Fibroblast of skin of back (primary cell): ENCODE data around the gene MANF.

Experiments
- DNase-seq: peaks from one replicate; pipeline ENCODE4 v3.0.0-alpha.2; 2013

The MANF gene

GRCh38 chr3:51390246-51391074 lies 5.4 kb downstream of the MANF start:
- no peak for DNase-seq

GRCh38 chr3:51391075-51391565 lies 6.0 kb downstream of the MANF start, which contains the start of gene RBM15B:
RBM15B (plus strand) TSS chr3:51391285; CDS start chr3:51391400, 115 bp downstream.
- peak; percentile 96 for DNase-seq

DNA sequence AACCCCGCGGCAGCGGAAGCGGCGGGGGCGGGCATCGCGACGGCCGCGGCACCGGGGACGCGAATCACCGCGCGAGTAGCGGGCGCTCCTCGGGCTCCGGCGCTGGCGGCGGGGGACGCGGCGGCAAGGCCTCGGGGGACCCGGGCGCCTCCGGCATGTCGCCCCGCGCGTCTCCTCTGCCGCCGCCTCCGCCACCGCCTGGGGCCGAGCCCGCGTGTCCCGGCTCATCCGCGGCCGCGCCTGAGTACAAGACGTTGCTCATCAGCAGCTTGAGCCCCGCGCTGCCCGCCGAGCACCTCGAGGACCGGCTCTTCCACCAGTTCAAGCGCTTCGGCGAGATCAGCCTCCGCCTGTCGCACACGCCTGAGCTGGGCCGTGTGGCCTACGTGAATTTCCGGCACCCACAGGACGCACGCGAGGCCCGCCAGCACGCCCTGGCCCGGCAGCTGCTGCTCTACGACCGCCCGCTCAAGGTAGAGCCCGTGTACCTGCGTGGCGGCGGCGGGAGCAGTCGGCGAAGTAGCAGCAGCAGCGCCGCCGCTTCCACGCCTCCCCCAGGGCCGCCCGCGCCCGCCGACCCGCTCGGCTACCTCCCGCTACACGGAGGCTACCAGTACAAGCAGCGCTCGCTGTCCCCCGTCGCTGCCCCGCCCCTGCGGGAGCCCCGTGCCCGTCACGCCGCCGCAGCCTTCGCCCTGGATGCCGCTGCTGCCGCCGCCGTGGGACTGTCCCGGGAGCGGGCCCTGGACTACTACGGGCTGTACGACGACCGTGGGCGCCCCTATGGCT lies 6.7 kb downstream of the MANF start:
- DNase-seq: peak; percentile 42

GRCh38 chr3:51392355-51393133 lies 7.5 kb downstream of the MANF start:
- DNase-seq: no peak

- no peak for DNase-seq
Observed at GRCh38 chr3:51393134-51393495, 8.0 kb downstream of the MANF start.

GRCh38 chr3:51393564-51393963 lies 8.5 kb downstream of the MANF start:
- DNase-seq: no peak

GRCh38 chr3:51394541-51394940 lies 9.4 kb downstream of the MANF start:
- no peak for DNase-seq

GRCh38 chr3:51395493-51396213 lies 10.6 kb downstream of the MANF start:
- no peak for DNase-seq

- no peak for DNase-seq
Observed at GRCh38 chr3:51396401-51396800, 11.3 kb downstream of the MANF start.

DNA sequence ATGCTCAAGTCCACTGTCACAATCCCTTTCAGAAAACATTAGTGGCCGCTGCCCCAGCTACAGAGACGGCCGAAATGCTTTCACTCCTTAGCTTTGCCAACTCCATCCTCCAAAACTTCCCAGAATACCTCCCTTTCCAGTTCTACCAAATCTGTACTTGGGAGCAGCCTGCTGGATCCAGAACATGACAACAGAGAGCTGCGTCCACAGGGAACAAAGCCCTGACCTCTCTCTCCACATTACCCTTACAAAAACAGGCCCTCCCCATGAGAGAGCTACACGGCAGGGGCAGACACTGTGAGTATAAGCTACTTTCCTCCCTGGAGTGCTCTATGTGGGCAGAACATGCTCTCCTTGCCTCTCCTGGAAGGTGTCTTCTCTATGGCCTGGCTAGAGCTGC lies 12.3 kb downstream of the MANF start:
- DNase-seq: no peak

- DNase-seq: no peak
Observed at GRCh38 chr3:51398595-51399310, 13.7 kb downstream of the MANF start.

DNA sequence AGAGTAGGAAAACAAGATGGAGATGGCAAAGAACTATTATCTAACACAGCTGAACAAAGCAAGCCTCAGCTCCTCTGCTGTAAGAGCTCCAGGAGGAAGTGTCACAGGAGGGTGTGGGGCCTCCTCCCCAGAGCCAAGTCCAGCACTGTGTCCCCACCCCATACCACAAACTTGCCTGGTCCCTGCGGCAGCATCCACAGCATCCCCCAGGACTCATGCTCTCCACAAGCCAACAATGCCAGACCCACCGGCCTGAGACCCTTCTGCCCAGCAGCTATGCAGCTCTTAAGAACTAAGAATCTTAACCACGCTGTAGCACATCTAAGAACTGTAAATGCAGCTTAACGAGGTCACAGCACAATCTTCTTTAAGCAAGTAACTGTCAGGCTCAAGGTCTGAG lies 15.1 kb downstream of the MANF start:
- DNase-seq: no peak

GRCh38 chr3:51401735-51402134 lies 16.6 kb downstream of the MANF start:
- DNase-seq: no peak

DNA sequence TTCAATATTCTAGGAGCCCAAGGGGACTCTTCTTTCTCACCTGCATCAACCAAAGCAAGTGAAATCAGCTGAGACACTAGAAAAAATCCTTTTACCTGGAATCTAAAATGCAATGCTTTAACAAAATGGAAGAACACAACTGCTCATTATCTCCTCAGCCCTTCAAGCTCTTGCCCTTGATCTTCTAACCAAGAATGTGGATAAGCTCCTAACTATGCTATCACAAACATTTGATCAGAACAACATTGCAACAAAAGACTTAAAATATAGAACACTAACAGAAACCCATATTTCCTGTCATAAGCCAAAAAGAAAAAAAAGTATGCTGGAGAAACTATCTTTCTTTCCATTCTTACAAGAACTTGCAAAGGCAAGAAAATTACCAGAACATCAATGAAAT lies 18.6 kb downstream of the MANF start:
- DNase-seq: no peak

- DNase-seq: no peak
Observed at GRCh38 chr3:51408021-51408420, 22.9 kb downstream of the MANF start.

GRCh38 chr3:51408813-51409212 lies 23.7 kb downstream of the MANF start:
- DNase-seq: no peak

DNA sequence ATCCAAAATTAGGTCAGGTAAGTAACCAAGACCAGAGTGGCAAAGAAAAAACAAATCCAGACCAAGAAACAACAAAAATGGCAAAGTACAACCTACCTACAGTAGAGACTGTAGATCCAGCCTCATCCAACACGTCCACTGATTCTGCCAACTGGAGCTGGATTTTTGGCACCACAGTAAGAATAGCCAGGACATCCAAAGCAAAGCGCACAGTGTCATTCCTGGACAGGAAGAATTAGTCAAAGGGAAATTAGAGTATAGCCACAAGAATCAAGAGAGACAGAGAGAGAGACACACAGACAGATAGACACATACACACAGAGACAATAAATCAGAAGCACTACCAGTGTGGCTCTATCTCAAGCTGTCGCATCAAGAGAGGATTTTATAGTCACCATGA lies 37.1 kb downstream of the MANF start:
- no peak for DNase-seq

GRCh38 chr3:51426921-51427320 lies 41.8 kb downstream of the MANF start:
- DNase-seq: no peak

GRCh38 chr3:51429138-51429537 lies 44.0 kb downstream of the MANF start:
- DNase-seq: no peak

- no peak for DNase-seq
Observed at GRCh38 chr3:51434110-51434509, 49.0 kb downstream of the MANF start.

DNA sequence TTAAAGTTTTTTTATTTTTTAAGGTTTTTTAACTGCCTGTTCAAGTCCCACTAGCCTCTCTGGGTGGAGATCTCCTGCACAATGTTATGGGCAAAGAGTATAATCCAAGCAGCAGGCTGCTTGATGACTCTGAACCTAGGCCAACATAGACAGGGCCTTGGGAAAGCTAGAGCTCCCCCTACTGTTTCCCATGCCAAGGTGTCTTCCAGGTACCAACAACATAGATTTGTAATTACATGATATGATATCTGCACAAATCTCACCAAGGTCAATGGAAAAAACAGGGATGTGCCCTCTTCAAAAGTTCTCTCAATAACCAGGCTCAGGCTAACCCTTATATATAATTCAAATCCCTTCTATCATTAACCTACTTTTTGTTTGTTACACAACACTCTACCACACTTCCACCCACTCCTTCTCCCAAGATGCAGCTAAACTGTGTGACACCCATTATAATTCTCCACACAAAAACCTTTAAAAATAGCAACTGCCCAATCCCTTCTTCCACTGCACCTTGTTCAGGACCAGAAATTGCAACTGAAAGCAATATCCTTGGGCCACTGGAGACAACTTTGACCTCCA lies 49.7 kb downstream of the MANF start:
- DNase-seq: peak; percentile 40
